Adrenal gland (tissue), 19 donors: Measurements from ENCODE around the gene PGPEP1. TPM values are rescaled to one million over a fixed set of nuclear protein-coding genes. Genes with fewer than 3 reads are reported as not detected.
A peak's percentile ranks its signal among the peaks of the same experiment; 100 is the strongest.

Experiments used
- DNase-seq, 7 donors: peaks; one replicate each; pipeline ENCODE4 v3.0.0-alpha.2; 2019 to 2020
- H3K27ac ChIP-seq, 5 donors: fragments of 200-600 bp; sonication (generic) in 4 of 5; 1 replicate in 3 of 5; 2 replicates in 2 of 5; pipeline versions ENCODE4 v1.5.1 to v1.8.0; 2016 to 2020; ENCODE audit warnings: mild to moderate bottlenecking in 1 of 5
- H3K27me3 ChIP-seq: fragments of 200-600 bp; 2 replicates; pipeline ENCODE4 v1.8.0; 2021
- H3K36me3 ChIP-seq, 2 donors: fragments of 200-600 bp; replicated peaks in 1 of 2; 1 replicate in 1 of 2; 2 replicates in 1 of 2; pipeline versions ENCODE4 v1.5.1 to v1.8.0; 2018 to 2022
- H3K4me1 ChIP-seq, 2 donors: fragments of 200-600 bp; replicated peaks in 1 of 2; 1 replicate in 1 of 2; 2 replicates in 1 of 2; pipeline versions ENCODE4 v1.5.1 to v1.8.0; 2018 to 2021
- H3K4me3 ChIP-seq, 4 donors: fragments of 200-600 bp; sonication (generic) in 3 of 4; one replicate each; pipeline ENCODE4 v1.5.1; 2016 to 2018
- H3K9me3 ChIP-seq, 3 donors: fragments of 200-600 bp; sonication (generic) in 1 of 3; replicated peaks in 1 of 3; 1 replicate in 2 of 3; 2 replicates in 1 of 3; pipeline versions ENCODE4 v1.5.1 to v1.8.0; 2016 to 2021
- POLR2A ChIP-seq, 2 donors: fragments of 450-650 bp; IDR thresholded peaks; one replicate each; pipeline ENCODE4 v1.6.1; 2017; ENCODE audit warnings: antibody characterized with exemption in 2 of 2, mild to moderate bottlenecking in 2 of 2, moderate library complexity in 1 of 2
- WGBS, 4 donors: extraction: QIAGEN DNeasy Blood & Tissue Kit in 2 of 4; methylation state at CpG; one replicate each; pipeline versions ENCODE4 v1.1.5 to v1.1.7; 2013 to 2017; 5-methylcytosine and 5-hydroxymethylcytosine counted together
- intact Hi-C, 2 donors: fragments of 100-400 bp; cut with DNase I; formaldehyde crosslinking; loops; one replicate each; pipeline versions ENCODE4 v1.14.1 to v1.15.0; 2022 to 2023
- long read RNA-seq, 10 donors: library from polyadenylated mRNA in 3 of 10; unstranded in 2 of 10; stranded (forward) in 1 of 10; transcript quantifications; one replicate each; pipeline ENCODE4 v2.0.0 and lab custom pipeline, GENCODE V29; 2021 to 2026
- polyA plus RNA-seq, 3 donors: library from polyadenylated mRNA; stranded (reverse); fragments of 200-250 nt in 2 of 3; fragments of 350-450 nt in 1 of 3; fragmentation: Illumina TruSeq in 1 of 3; extraction: RNeasy Lipid Tissue Mini Kit (QIAGEN cat#74804) in 1 of 3; gene quantifications; one replicate each; pipeline ENCODE4 v1.2.3, GENCODE V29; 2013 to 2014
- total RNA-seq, 9 donors: library from RNA; depleted of rRNA in 4 of 9; stranded (reverse); fragments of >200 nt in 4 of 9; fragments of 120-200 nt in 1 of 9; fragmentation: NEBNext Ultra II Directional in 1 of 9; extraction: Animal tissue kit (Norgen Biotek cat#: 25700) in 1 of 9; gene quantifications; one replicate each; pipeline versions ENCODE4 v1.1.0 to v1.2.4, GENCODE V29; 2013 to 2023
- TF ChIP-seq, protein P1 (sequence below), 6 experiments: fragments of 450-650 bp in 4 of 6; fragments of 200-600 bp in 2 of 6; sonication (generic) in 1 of 6; IDR thresholded peaks; 1 replicate in 5 of 6; 2 replicates in 1 of 6; pipeline versions ENCODE4 v1.5.1 to v1.8.0; 2016 to 2021; ENCODE audit warnings: antibody characterized with exemption in 6 of 6, mild to moderate bottlenecking in 2 of 6, moderate library complexity in 1 of 6
- donor health status: healthy with polysubstance abuse.
- donor health status: Bipolar disorder and iron deficiency.
- donor health status: DM: yes; HTN: yes; CAD: no.
- donor health status: DM: no; HTN: no; CAD: no.
- donor health status: DM: no; HTN: no; CAD: no.
- donor health status: DM: yes; HTN: yes; CAD: no.

Gene PGPEP1, protein sequence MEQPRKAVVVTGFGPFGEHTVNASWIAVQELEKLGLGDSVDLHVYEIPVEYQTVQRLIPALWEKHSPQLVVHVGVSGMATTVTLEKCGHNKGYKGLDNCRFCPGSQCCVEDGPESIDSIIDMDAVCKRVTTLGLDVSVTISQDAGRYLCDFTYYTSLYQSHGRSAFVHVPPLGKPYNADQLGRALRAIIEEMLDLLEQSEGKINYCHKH
- total RNA-seq (10 to 100 TPM; 19.0 to 89.2 (median 58.5) TPM), polyA plus RNA-seq (10 to 100 TPM; 20.3 to 46.1 (median 21.1) TPM)
- long read RNA-seq, donor 1 = 0 reads
- long read RNA-seq, donor 2, full-length matches to known transcripts = 2 of 2 reads
- long read RNA-seq, donor 2, partial matches to known transcripts = 0 of 2 reads
- long read RNA-seq, donor 2, other reads (novel, unspliced or antisense) = 0 of 2 reads
- long read RNA-seq, donor 3, partial matches to known transcripts = 0 of 1 reads
- long read RNA-seq, donor 3, other reads (novel, unspliced or antisense) = 0 of 1 reads
- long read RNA-seq, donor 4, full-length matches to known transcripts = 3 of 13 reads
- long read RNA-seq, donor 4, partial matches to known transcripts = 0 of 13 reads
- long read RNA-seq, donor 4, other reads (novel, unspliced or antisense) = 10 of 13 reads
- long read RNA-seq, donor 5, full-length matches to known transcripts = 5 of 25 reads
- long read RNA-seq, donor 5, partial matches to known transcripts = 0 of 25 reads
- long read RNA-seq, donor 5, other reads (novel, unspliced or antisense) = 20 of 25 reads
- long read RNA-seq, donor 6, partial matches to known transcripts = 0 of 10 reads
- long read RNA-seq, donor 6, other reads (novel, unspliced or antisense) = 10 of 10 reads
- long read RNA-seq, donor 7 = 0 reads
- long read RNA-seq, donor 8, full-length matches to known transcripts = 3 of 8 reads
- long read RNA-seq, donor 8, partial matches to known transcripts = 5 of 8 reads
- long read RNA-seq, donor 8, other reads (novel, unspliced or antisense) = 0 of 8 reads
- long read RNA-seq, donor 9, full-length matches to known transcripts = 1 of 1 reads
- long read RNA-seq, donor 9, partial matches to known transcripts = 0 of 1 reads
- long read RNA-seq, donor 9, other reads (novel, unspliced or antisense) = 0 of 1 reads
- long read RNA-seq, donor 10 = 0 reads

DNA sequence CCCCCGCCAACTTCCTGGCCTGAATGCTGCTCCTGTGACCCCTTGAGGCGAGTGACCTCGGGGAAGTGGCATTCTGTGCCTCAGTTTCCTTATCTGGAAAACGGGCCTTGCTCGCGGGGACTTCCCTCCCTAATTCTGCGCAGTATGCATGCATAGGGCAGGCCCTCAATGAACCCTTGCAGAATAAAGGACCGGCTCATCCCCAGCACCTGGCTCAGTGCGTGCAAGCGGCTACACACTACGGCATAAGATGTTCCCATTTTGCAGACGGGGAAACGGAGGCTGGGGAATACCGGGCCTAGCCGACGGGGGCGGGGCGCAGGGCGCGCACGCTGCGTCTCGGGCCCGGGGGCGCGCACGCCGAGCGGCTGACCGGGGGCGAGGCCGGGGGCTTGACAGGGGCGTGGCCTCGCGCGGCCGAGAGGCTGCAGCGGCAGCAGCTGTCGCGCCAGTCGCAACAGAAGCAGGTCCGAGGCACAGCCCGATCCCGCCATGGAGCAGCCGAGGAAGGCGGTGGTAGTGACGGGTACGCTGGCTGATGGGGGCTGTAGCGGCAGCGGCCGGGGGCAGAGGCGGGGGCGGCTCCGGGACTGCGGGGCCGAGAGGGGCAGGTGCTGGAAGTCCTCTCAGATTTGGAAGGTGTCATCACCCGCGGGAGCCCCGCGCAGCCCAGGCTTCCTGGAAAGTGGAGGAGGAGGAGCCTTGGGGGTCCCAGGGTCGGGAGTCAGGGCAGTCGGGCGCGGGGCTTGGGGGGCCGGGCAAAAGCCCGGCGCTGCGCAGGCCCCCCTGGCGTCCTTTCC, at the start of gene PGPEP1:
PGPEP1 (plus strand) TSS at position 409 of the 800 bp plus-strand sequence; CDS start at position 493, 84 bp downstream.
- Histone ChIP-seq H3K4me1 (peaks cover 9 to 34% of the 10 kb centered on the region in 2 donors), H3K4me3 (peak within 1 kb of the TSS; percentile 78 to 99 (median 86)), H3K27me3 (no peaks in the 10 kb centered on the region), H3K27ac (peak within 1 kb of the TSS; percentile 35 to 97 (median 88)), H3K36me3 (peaks cover 0 to 13% of the 10 kb centered on the region in 2 donors), H3K9me3 (no peaks in the 10 kb centered on the region)
- 5 to 26% (median 13%) methylated on average over 8 to 69 of the region's 69 CpGs for WGBS, 4 donors
- DNase-seq = peak; percentile 61 to 82 (median 69)
- TF ChIP-seq, protein P1, sequence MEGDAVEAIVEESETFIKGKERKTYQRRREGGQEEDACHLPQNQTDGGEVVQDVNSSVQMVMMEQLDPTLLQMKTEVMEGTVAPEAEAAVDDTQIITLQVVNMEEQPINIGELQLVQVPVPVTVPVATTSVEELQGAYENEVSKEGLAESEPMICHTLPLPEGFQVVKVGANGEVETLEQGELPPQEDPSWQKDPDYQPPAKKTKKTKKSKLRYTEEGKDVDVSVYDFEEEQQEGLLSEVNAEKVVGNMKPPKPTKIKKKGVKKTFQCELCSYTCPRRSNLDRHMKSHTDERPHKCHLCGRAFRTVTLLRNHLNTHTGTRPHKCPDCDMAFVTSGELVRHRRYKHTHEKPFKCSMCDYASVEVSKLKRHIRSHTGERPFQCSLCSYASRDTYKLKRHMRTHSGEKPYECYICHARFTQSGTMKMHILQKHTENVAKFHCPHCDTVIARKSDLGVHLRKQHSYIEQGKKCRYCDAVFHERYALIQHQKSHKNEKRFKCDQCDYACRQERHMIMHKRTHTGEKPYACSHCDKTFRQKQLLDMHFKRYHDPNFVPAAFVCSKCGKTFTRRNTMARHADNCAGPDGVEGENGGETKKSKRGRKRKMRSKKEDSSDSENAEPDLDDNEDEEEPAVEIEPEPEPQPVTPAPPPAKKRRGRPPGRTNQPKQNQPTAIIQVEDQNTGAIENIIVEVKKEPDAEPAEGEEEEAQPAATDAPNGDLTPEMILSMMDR (IDR thresholded peaks at IDR 0.05) = peak in 1 of 6 experiments; percentile 25
- TF ChIP-seq POLR2A (IDR thresholded peaks at IDR 0.05) = peak; percentile 26 to 73
- intact Hi-C loops = no loop called here

DNA sequence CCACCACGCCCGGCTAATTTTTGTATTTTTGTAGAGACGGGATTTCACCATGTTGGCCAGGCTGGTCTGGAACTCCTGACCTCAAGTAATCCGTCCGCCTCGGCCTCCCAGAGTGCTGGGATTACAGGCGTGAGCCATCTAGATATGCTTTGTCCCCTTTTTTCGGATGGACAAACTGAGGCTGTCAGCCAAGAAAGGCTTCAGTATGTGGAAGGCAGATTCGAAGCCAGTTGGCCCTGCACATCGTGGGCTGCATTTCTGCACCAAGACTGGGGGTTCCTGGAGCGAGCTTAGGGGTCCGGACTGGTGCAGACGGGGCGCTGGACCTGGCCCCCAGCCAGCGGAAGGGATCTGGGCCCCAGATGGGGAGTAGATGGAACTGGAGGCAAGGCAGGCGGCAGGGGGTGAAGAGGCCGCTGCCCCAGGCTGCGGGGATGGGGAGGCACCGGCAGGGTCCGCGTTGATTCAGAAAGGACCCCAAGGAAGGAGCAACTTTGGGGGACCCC, 49.3 kb upstream of the PGPEP1 start:
- H3K4me3 ChIP-seq = peak overlapping the region in 2 of 4 donors; percentile 69 to 82
- H3K9me3 ChIP-seq = no peaks in the 10 kb centered on the region
- intact Hi-C loops = no loop called here
- H3K27me3 ChIP-seq = no peaks in the 10 kb centered on the region
- H3K36me3 ChIP-seq = no peaks in the 10 kb centered on the region
- H3K27ac ChIP-seq = peak overlapping the region; percentile 96 to 100 (median 98)
- DNase-seq = peak in 4 of 7 donors; percentile 34 to 66 (median 55)
- WGBS, 4 donors = 51 to 64% (median 57%) methylated on average over 12 to 21 of the region's 21 CpGs
- TF ChIP-seq POLR2A (IDR thresholded peaks at IDR 0.05) = no peak
- TF ChIP-seq, protein P1 (IDR thresholded peaks at IDR 0.05) = no peak
- peaks cover 26 to 35% of the 10 kb centered on the region in 2 donors for H3K4me1 ChIP-seq

DNA sequence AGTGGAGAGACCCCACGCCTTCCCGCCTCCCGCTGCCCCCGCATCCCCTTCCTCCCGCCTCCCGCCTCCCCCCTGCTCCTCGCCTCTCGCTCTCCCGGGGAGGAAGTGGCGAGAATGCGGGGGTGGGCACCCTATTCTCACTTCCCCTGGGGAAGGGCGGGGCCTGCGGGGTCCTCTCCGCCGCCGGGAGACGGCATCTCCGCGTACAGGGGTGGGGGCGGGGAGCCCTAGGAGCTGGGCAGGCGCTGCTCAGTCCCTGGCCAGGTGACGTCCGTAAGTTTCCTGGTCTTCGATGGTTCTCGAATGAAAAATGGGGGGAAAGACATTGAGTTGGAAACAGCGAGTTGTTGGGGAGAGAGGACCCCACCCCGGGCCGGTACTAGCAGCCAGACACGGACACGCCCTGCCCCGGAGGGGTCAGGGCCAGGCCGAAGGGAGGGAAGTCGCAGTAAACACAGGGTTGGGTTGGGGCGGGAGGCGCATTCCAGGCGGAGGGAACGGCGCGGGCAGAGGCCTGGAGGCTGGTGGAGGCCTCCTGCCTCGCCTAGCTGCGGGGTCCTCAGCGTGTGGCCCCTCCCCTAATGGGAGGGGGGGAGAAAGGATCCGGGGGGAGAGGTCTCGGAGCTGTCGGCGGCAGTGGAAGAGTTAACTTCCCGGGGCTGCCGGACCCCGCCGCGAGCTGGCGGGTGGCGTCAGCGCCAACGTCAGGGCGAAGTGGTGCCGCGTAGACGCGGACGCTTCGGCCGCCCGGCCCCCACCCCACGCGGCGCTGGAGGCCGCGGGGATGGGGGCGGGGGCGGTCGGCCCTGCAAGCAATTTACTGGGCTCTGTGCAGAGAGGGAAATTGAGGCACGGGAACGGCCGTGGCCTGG, 48.6 kb upstream of the PGPEP1 start:
- H3K27me3 ChIP-seq = no peaks in the 10 kb centered on the region
- DNase-seq = peak; percentile 88 to 94 (median 91)
- H3K36me3 ChIP-seq = no peaks in the 10 kb centered on the region
- H3K9me3 ChIP-seq = no peaks in the 10 kb centered on the region
- intact Hi-C loops = no loop called here
- H3K27ac ChIP-seq = peak overlapping the region; percentile 96 to 100 (median 98)
- 0 to 2% (median 1%) methylated on average over 16 to 74 of the region's 75 CpGs for WGBS, 4 donors
- H3K4me1 ChIP-seq = peaks cover 22 to 28% of the 10 kb centered on the region in 2 donors
- peak overlapping the region in 3 of 4 donors; percentile 69 to 82 (median 82) for H3K4me3 ChIP-seq
- TF ChIP-seq, protein P1 (IDR thresholded peaks at IDR 0.05) = no peak
- peak; percentile 67 to 75 for TF ChIP-seq POLR2A (IDR thresholded peaks at IDR 0.05)
